ENCODE results near the gene GRIP1.

Gene GRIP1

GRCh38 chr12:66447643-66448042, 231.2 kb downstream of the GRIP1 start:
- Histone ChIP-seq H3K4me1 (ENCODE audit: insufficient read depth, low read length) (no peaks in the 10 kb centered on the region), H2AFZ (ENCODE audit: low read depth, low read length) (no peak overlapping the region), H3K79me2 (ENCODE audit: insufficient read depth, low read length) (no peaks in the 10 kb centered on the region), H3K36me3 (ENCODE audit: insufficient read depth, low read length) (no peaks in the 10 kb centered on the region), H3K9me3 (ENCODE audit: insufficient read depth, low read length, severe bottlenecking) (no peaks in the 10 kb centered on the region), H3K27ac (ENCODE audit: low read length) (no peak overlapping the region), H3K27me3 (ENCODE audit: insufficient read depth, low read length, poor library complexity) (no peaks in the 10 kb centered on the region), H3K9ac (ENCODE audit: low read depth, low read length) (no peak overlapping the region), H4K20me1 (ENCODE audit: insufficient read depth, low read length) (no peaks in the 10 kb centered on the region), H3K4me3 (ENCODE audit: low read depth in 1 of 2, low read length in 2 of 2) (no peak overlapping the region), H3K4me2 (ENCODE audit: insufficient read depth, low read length) (no peak overlapping the region)
- no peak for DNase-seq
- no peak for ATAC-seq (ENCODE audit: insufficient read depth, low read depth)
- no peak for TF ChIP-seq EZH2 (IDR thresholded peaks at IDR 0.05; ENCODE audit: borderline replicate concordance, low read depth, low read length, severe bottlenecking)
- TF ChIP-seq CTCF (IDR thresholded peaks at IDR 0.05; ENCODE audit: borderline replicate concordance, extremely low read depth, low read length, poor library complexity, severe bottlenecking) = no peak

GRCh38 chr12:66446276-66446675, 232.6 kb downstream of the GRIP1 start:
- H3K4me2 ChIP-seq (ENCODE audit: insufficient read depth, low read length) = no peak overlapping the region
- H3K27me3 ChIP-seq (ENCODE audit: insufficient read depth, low read length, poor library complexity) = no peaks in the 10 kb centered on the region
- TF ChIP-seq EZH2 (IDR thresholded peaks at IDR 0.05; ENCODE audit: borderline replicate concordance, low read depth, low read length, severe bottlenecking) (no peak), CTCF (IDR thresholded peaks at IDR 0.05; ENCODE audit: borderline replicate concordance, extremely low read depth, low read length, poor library complexity, severe bottlenecking) (no peak)
- no peaks in the 10 kb centered on the region for H4K20me1 ChIP-seq (ENCODE audit: insufficient read depth, low read length)
- H3K27ac ChIP-seq (ENCODE audit: low read length) = no peak overlapping the region
- no peaks in the 10 kb centered on the region for H3K79me2 ChIP-seq (ENCODE audit: insufficient read depth, low read length)
- no peaks in the 10 kb centered on the region for H3K4me1 ChIP-seq (ENCODE audit: insufficient read depth, low read length)
- H3K9ac ChIP-seq (ENCODE audit: low read depth, low read length) = no peak overlapping the region
- no peaks in the 10 kb centered on the region for H3K36me3 ChIP-seq (ENCODE audit: insufficient read depth, low read length)
- ATAC-seq (ENCODE audit: insufficient read depth, low read depth) (no peak), DNase-seq (no peak)
- no peak overlapping the region for H2AFZ ChIP-seq (ENCODE audit: low read depth, low read length)
- no peaks in the 10 kb centered on the region for H3K9me3 ChIP-seq (ENCODE audit: insufficient read depth, low read length, severe bottlenecking)
- no peak overlapping the region for H3K4me3 ChIP-seq (ENCODE audit: low read depth in 1 of 2, low read length in 2 of 2)

GRCh38 chr12:66441905-66442559, 236.8 kb downstream of the GRIP1 start:
- no peak for ATAC-seq (ENCODE audit: insufficient read depth, low read depth)
- H3K4me2 ChIP-seq (ENCODE audit: insufficient read depth, low read length) = no peak overlapping the region

More at GRCh38 chr12:66441905-66442559, 236.8 kb downstream of the GRIP1 start:
- Histone ChIP-seq H3K27me3 (ENCODE audit: insufficient read depth, low read length, poor library complexity) (no peaks in the 10 kb centered on the region), H2AFZ (ENCODE audit: low read depth, low read length) (no peak overlapping the region), H3K36me3 (ENCODE audit: insufficient read depth, low read length) (no peaks in the 10 kb centered on the region), H3K4me1 (ENCODE audit: insufficient read depth, low read length) (no peaks in the 10 kb centered on the region), H3K79me2 (ENCODE audit: insufficient read depth, low read length) (no peaks in the 10 kb centered on the region), H3K4me3 (ENCODE audit: low read depth in 1 of 2, low read length in 2 of 2) (no peak overlapping the region), H3K9ac (ENCODE audit: low read depth, low read length) (no peak overlapping the region), H3K9me3 (ENCODE audit: insufficient read depth, low read length, severe bottlenecking) (no peaks in the 10 kb centered on the region), H3K27ac (ENCODE audit: low read length) (no peak overlapping the region), H4K20me1 (ENCODE audit: insufficient read depth, low read length) (no peaks in the 10 kb centered on the region; the same call in 1 of the 2 replicates)
- TF ChIP-seq EZH2 (IDR thresholded peaks at IDR 0.05; ENCODE audit: borderline replicate concordance, low read depth, low read length, severe bottlenecking) (no peak), CTCF (IDR thresholded peaks at IDR 0.05; ENCODE audit: borderline replicate concordance, extremely low read depth, low read length, poor library complexity, severe bottlenecking) (no peak)
- no peak for DNase-seq

Data from DND-41 (cell line).